ENCODE measurements around the gene CPNE7.
A peak's percentile ranks its signal among the peaks of the same experiment; 100 is the strongest.
"Not testable (repeated sequence)": the region's sequence is repeated elsewhere in the genome, so short reads cannot be mapped to it uniquely, and the experiment has no call there.

CPNE7 gene

DNA sequence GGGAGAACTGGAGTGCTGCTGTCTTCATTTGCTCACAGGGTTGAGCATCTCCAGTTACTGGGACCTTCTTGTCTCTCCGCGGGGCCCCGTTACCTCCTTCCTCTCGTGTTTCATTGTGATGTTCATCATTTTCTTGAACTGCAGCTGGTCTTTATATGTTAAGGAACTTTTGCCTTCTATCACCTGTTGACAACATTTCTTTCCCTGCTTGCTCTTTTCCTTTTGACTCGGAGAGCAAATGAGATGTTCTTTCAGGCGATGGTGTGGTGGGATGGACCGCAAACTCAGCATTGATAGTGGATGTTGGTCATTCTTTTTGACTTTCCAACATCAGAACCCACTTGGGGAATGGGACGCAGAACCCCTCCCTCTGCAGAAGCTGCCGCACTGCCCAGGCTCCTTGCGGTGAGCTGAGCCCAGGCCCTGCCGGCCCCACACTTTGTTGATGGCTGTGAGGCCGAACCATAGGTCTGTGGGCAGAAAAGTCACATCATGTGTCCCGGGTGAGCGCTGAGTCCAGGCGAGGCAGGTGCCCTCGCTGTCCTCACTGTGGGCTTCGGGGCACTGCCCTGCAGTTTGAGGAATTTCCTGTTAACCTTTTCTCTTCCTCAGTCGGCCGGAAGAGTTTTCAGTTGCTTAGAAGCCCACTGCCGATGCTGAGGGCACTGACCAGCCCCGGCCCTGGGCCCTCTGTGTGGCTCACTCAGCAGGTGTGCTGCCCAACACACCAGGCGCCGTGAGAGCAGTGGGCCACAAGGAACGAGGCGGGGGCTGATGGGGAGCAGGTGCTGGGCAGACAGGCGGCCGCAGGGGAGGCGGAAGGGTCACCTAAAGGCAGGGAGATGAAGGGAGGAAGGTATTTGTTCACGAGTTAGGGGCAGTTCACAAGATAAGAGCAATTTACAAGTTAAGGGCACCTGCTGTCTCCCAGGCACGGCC is 7.6 kb upstream of the CPNE7 start:
- DNase-seq (ENCODE audit: low spot score) = no peak

DNA sequence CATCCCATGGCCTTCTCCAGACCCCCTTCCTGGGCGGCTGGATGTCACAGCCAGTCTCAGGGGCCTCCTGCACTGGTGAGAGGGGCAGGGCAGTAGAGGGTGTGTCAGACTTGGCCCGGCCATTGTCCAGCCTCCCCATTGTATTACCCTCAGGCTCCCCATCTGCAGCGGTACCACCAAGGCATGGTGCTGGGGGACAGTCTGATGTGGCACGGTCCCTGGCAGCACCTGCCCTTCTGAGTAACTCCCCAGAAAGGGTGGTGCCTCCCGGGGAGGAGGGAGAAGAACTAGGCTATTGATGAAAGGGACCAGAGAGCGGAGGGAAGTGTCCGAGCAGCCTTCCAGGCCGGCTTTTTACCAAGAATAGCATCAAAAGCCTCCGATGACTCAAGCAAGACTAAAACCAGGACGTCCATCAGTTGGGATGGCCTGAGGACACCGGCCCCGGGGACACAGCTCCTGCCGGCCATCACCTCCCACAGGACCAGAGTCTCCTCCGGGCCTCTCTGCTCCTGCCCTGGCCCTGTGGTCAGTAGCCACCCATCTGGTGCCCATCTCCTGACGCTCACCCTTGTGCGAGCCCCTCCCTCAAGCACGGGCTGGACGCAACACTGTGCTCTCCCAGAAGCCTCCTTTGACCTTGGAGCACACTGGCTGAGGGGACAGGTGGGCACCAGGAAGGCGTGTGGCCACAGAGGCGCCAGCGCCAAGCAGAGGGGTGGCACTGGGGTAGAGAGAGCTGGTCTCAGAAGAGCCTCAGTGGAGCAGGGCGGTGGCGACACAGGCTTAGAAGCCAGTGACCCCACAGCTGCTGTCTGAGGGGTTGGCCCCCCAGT is 5.8 kb upstream of the CPNE7 start:
- DNase-seq (ENCODE audit: low spot score) = no peak

DNA sequence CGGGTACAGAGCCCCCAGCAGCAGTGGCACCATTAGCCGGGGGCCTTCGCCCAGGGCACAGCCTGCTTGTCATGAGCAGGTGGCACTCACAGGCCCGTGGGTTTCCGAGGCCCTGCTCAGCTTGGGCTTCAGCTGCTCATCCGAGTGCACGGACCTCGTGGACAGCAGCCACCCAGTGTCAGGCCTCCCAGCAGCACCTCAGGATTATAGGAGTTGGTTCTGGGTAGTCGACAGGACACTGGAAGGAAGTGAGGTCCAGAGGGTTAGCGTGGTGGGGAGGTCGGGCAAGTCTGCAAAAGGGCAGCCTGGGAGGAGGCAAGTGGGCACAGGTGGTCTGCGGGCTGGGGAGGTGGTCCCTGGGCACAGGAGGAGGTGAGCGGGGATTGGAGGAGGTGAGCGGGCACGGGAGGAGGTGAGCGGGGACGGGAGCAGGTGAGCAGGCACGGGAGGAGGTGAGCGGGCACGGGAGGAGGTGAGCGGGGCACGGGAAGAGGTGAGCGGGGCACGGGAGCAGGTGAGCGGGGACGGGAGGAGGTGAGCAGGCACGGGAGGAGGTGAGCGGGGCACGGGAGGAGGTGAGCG is 5.1 kb upstream of the CPNE7 start:
- no peak for DNase-seq (ENCODE audit: low spot score)

DNA sequence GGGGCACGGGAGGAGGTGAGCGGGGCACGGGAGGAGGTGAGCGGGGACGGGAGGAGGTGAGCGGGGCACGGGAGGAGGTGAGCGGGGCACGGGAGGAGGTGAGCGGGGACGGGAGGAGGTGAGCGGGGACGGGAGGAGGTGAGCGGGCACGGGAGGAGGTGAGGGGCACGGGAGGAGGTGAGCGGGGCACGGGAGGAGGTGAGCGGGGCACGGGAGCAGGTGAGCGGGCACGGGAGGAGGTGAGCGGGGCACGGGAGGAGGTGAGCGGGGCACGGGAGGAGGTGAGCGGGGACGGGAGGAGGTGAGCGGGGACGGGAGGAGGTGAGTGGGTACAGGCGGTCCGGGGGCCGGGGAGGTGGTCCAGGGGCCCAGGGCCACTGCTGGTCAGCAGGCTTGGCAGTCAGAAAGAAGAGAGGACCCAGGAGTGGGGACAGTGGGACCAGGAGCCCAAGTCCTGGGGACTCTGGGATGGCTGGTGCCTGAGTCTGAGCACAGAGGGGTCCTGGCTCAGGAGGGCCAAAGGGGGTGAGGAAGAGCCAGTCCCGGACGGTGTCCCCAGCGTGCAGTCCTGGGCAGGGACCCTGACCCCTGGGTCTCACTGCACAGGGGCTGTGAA is 4.5 kb upstream of the CPNE7 start:
- DNase-seq (ENCODE audit: low spot score) = not testable (repeated sequence)

DNA sequence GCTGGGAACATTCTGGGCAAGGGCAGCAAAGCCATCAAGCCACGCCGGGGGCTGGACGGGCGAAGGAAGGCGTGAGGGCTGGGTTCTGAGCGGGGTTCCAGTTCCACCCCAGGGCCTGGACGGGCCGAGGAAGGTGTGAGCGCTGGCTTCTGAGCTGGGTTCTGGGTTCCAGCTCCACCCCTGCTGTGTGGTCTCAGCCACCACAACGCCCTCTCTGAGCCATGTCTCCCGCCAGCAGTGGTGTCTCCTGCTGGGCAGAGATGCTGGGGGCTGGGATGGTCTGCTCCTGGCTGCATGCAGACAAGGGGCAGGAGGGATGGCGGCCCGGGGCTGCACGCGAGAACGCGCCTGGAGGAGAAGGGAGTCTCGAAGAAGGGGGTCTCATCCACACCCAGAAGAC is 3.9 kb upstream of the CPNE7 start:
- no peak for DNase-seq (ENCODE audit: low spot score)

DNA sequence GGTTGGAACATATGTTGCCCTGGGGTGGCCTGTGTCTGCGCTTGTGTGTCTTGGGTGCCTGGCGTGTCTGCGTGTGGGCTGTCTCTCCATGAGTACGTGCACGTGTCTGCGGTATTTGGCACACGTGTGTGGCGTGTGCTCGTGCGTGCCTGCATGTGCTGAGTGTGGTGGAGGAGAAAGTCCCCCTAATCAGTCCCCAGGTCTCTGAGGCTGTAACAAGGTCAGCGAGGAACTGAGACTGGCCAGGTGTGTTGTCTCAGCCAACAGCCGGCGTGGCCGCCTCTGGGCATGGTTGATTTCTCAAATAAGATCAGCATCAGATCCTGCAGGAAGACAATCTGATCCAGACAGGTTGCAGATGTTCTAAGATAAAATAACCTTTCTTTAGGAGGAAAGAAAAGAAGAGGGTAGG is 3.5 kb upstream of the CPNE7 start:
- DNase-seq (ENCODE audit: low spot score) = no peak

DNA sequence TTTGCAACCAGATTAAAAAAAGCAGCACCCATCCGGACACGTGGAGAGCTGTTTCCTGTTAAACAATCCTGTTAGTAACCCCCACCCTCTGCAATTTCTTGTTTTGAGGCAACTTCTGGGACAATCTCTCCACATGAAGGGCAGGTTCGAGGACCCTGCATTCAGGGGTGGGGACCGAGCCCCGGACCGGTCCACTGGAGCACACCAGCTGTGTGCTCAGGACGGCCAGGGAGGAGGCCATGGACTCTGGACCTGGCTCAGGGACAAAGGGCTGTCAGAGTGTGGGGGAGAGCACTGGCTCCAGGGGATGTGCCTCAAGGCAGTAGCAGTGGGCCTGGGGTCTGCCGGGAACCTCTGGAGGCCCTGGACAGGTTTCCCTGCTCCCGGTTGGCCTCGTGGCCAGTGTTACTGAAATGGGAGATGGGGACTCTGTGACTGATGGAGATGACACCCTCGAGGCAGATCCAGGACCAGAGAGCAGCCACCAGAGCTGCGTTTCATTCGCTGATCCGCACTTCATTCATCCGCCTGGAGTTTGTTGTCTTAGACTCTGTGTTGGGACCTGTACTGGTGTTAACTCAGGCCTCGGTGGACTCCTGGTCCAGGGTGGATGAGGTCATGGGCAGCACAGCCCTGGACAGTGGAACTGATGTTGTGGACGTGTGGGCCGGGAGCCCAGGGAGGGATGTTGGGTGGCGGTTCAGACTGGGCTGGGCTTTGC is 2.9 kb upstream of the CPNE7 start:
- DNase-seq (ENCODE audit: low spot score) = no peak

DNA sequence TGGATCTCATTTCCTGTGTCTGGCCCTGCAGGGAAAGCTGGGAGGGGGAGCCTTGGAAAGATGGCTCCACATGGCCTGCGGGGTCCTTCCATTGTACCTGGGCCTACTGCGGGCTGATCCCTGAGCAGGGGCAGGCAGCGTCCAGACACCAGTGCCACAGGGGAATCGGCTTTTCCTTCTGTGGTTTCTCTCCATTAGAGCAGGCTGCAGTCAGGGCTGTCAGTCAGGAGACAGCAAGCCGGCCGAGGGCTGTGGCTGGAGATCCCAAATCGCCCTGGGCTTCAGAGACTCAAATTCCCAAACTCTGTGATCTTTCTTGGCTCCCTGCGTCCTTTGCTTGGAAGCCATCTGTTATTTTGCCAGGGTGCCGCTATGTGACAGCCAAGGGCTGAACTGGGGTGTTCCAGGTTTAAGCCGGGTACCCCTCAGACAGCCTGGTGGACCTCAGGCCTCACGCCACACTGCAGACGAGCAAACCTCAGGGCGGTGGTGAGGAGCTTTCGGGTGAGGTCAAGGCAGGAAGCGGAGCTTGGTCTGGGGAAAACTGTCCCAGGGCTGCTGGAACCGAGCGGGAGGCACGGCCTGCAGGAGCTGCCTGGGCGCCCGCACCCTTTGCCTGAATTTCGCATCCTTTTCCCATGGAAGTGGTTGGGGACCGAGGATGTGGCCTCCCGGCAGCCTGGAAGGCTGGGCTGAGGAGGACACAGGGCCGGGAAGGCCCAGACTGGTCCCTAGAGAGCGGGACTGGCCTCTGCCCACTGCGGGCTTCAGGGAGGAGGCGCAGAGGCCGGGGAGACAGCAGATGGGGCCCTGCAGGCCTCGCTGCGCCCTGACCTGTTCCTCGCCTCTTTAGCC is 1.5 kb upstream of the CPNE7 start:
- no peak for DNase-seq (ENCODE audit: low spot score)

DNA sequence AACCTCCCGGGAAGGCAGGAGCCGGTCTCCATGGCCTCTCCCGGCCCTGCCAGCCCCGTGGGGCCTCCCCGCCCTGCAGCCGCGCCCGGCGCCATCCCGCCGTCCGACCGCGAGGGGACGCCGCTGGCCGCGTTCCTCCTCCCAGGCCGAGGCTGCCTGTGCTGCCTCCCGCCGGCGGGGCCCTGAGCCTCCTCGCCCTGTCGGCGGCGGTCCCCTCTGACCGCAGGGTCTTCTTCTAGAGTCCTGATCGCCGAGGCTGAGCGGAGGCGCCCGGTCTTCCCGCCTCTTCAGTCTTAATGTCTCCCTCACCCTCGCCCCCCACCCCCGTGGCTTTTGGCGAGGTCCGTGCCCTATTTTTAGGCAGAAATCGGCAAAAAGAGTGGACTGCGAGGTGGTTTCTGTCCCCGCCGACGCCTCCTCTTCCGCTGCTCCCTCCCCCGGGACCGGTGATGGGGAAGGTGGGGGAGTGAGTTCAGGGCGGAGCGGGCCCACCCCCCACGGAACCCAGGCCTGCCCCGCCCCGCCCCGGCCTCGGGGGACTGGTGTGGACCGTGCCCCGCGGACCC is 794 bp upstream of the CPNE7 start:
- DNase-seq (ENCODE audit: low spot score) = peak; percentile 94

DNA sequence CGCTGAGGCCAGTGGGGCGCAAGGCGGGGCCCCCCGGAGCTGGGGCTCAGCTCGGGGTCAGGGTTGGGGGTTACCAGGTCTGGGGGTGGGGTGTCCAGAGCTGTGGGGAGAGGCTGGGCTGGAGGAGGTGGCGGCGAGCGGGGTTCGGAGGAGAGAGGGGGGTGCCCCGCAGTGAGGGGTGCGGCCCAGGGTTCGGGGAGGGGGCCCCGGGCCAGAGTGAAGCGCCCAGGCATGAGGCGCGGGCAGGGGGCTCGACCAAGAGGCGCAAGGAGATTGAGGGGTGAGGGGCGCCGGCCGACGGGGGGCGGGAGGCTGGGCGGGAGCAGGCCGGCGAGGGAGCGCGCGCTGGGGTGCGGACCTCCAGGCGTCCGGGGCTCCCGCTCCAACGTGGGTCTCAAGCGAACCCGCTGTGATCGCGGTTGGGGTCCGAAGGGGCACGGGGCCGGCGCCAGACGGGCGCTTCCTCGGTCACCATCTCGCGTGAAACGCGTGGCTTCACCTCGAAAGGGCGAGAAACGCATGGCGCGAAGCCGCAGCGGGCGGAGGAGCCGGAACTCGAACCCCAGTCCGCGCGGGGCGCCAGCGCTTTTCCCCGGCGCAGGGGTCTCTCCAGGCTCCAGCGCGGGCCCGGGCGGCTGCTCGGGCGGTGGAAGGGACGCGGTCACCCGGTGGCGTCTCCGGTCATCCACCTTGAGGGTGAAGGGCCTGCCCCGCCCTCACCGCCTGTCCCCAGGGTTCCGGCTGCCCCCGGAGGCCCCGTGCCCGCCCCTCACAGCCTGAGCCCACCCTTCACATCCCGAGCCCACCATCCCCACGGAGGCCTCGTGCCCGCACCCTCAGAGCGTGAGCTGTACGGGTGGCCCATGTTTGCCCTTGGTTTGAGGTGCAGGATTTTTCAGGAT is 846 bp downstream of the CPNE7 start:
- no peak for DNase-seq (ENCODE audit: low spot score)

DNA sequence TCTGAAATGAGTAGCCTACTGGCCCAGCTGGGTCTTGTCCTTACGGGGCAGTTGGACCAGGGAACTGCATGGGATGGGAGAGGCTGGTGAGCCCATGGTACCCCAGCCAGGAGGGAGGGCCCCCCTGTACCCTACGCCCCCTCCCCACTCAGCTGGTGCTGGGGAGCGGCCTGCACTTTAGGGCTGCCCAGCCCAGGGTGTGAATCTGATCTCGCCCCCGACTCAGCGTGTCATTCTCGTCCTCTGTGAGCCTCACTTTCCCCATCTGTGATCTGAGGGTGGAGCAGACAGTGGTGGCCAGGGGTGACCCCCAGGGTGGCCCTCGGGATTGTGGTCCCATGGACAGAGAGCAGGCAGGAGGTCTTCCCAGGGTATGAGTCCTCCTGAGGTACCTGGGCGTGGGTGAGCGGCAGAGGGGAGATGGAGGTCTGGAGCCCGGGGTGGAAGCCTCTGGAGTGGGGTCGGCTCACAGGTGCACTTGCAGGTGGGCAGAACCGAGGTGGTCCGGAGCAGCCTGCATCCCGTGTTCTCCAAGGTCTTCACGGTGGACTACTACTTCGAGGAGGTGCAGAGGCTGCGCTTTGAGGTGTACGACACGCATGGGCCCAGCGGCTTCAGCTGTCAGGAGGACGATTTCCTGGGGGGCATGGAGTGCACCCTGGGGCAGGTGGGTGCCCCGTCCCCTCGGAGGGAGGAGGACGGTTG is 1.6 kb downstream of the CPNE7 start:
- no peak for DNase-seq (ENCODE audit: low spot score)

DNA sequence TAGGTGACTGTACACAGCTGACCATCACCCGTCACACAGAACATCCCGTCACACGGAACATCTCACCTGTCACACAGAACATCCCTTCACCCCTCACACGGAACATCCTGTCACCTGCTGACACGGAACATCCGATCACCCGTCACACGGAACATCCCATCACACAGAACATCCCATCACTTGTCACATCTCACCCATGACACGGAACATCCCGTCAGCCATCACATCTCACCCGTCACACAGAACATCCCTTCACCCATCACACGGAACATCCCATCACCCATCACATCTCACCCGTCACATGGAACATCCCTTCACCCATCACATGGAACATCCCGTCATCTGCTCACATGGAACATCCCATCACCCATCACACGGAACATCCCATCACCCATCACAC is 3.8 kb downstream of the CPNE7 start:
- no peak for DNase-seq (ENCODE audit: low spot score)

DNA sequence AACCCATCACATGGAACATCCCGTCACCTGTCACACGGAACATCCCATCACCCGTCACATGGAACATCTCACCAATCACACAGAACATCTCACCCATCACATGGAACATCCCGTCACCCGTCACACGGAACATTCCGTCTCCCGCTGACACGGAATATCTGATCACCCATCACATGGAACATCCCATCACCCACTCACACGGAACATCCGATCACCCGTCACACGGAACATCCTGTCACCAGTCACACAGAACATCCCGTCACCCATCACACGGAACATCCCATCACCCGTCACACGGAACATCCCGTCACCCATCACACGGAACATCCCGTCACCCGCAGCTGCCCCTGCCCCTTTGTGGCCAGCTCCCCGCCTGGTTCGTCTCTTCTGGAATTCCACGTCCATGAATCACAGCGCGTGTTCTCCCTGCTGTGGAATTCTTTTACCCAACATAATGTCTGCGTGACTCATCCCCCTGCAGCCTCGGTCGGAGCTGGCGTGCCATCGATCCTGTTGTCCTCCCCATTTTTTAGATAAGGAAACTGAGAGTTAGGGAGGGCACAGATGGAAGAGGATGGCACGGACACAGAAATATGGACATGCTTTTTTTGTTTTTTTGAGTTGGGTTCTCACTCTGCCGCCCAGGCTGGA is 5.6 kb downstream of the CPNE7 start:
- DNase-seq (ENCODE audit: low spot score) = peak; percentile 98

DNA sequence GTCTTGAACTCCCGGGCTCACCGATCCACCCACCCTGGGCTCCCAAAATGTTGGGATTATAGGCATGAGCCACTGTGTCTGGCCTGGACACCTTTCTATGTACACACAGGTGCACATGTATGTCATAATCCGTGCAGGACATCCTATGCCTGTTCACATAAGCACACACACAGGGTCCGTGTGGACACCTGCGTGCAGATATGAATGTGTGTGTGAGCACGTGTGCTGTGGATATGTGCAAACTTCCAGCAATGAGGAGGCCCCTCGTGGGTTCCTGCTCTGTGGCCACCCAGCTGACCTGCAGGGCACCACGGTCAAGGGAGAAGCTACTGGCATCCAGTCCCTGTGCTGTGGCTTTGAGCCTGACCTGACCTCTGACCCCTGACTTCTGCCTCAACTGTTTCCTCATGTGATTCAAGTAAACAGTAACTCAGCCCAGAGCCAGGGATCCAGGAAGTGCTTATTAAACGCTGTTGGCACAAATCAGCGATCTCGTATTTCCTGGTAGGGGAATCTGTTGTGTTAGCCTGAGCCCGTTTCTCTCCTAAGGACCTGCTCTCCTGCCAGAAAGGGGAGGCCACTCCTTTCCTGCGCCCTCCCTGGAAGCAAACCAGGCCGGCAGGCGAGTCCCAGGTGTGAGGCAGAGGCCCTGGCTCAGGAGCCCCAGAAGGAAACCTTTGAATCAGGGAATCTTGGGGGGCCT is 6.5 kb downstream of the CPNE7 start:
- peak; percentile 67 for DNase-seq (ENCODE audit: low spot score)

DNA sequence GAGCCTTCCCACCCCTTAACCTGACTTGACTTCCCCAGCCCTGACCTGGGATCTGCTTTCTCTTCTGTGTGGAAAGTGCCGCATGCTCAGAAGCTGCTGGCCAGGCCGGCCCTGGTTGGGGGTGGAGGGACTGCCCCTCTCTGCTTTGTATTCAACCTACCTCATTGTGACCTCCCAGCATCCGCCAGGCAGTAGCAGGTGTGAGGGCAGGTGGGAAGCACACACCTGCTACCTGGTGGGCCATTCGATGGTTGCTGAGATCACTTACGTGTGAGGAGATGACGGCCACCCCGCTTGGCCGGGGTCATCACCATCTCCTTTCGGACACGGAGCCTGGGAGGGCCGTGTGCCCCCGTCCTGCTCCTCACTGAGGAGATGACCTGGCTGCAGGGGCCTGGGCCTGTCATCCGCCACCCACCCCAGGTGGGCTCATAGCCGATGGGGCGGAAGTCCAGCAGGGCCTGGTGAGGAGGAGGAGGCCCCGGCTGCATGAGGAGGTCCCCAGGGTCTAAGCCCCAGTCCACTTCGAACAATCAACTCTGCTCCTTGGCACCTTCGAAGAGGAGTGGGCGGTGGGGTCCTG is 7.1 kb downstream of the CPNE7 start:
- DNase-seq (ENCODE audit: low spot score) = no peak

DNA sequence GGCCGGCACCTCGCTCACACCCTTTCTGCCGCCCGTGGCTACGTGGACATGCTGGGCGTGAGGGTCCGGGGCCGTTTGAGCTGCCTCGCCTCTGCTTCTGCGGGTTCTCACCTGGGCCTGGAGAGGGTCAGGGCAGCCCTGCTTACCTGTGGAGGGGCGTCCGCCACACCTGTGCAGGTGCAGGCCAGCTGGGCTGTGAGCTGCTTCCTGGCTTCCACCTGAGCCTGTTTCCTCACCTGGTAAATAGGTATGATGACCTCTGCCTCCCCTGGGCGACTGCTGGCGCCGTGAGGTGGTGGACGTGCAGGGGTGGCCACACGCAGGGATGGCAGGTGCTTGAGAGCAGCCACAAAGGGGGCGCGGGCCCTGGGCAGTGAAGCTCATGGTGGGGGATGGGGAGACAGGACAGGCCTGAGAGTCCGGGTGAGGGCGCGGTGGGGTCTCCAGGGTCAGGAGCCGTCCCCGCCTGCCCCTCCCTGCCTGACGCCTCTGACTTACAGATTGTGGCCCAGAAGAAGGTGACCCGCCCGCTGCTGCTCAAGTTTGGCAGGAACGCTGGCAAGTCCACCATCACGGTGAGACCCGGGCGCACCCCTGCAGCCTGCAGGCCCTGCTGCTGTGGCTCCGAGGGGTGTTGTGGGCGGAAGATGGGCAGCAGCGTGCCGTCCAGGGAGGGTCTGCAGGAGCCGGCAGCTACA is 7.8 kb downstream of the CPNE7 start:
- no peak for DNase-seq (ENCODE audit: low spot score)
